Calu3 (cell line): ENCODE results near the gene SOCS6. TPM values are rescaled to one million over a fixed set of nuclear protein-coding genes. Genes with fewer than 3 reads are reported as not detected.
A peak's percentile ranks its signal among the peaks of the same experiment; 100 is the strongest.
"Not testable (repeated sequence)": the region's sequence is repeated elsewhere in the genome, so short reads cannot be mapped to it uniquely, and the experiment has no call there.

Experiments
- BruUV-seq: library from RNA; stranded (reverse); fragments of 400-500 nt; replicated peaks from 2 replicates; lab custom pipeline; 2021; lab: Mats Ljungman, UMichigan
- CTCF ChIA-PET: fragments of 300-600 bp; sonication (Branson Sonifier 250); formaldehyde crosslinking; loops from one replicate; lab custom pipeline; 2022; ENCODE audit warnings: antibody characterized with exemption; lab: Charles Lee
- DNase-seq: peaks from one replicate; pipeline ENCODE4 v3.0.0; 2022
- H3K27ac Mint-ChIP-seq: one replicate; pipeline ENCODE4 v1.8.0; 2022; ENCODE audit warnings: mixed read lengths; ENCODE audit not compliant: unreplicated experiment
- H3K27me3 Mint-ChIP-seq: one replicate; pipeline ENCODE4 v1.8.0; 2022; ENCODE audit warnings: mixed read lengths; ENCODE audit not compliant: unreplicated experiment
- H3K36me3 Mint-ChIP-seq: one replicate; pipeline ENCODE4 v1.8.0; 2022; ENCODE audit warnings: mild to moderate bottlenecking, moderate library complexity, mixed read lengths; ENCODE audit not compliant: insufficient read depth, unreplicated experiment
- H3K4me1 Mint-ChIP-seq: one replicate; pipeline ENCODE4 v1.8.0; 2022; ENCODE audit warnings: mild to moderate bottlenecking, low read depth, mixed read lengths; ENCODE audit not compliant: unreplicated experiment
- H3K4me3 Mint-ChIP-seq: one replicate; pipeline ENCODE4 v1.8.0; 2022; ENCODE audit warnings: mild to moderate bottlenecking, low read depth, moderate library complexity, mixed read lengths; ENCODE audit not compliant: unreplicated experiment
- H3K9me3 Mint-ChIP-seq: one replicate; pipeline ENCODE4 v1.8.0; 2022; ENCODE audit warnings: low read depth, mixed read lengths; ENCODE audit not compliant: unreplicated experiment
- intact Hi-C: fragments of 100-400 bp; cut with micrococcal nuclease; formaldehyde crosslinking; loops from one replicate; pipeline ENCODE4 v1.10.0; 2022; ENCODE audit not compliant: unreplicated experiment
- total RNA-seq: library from RNA; stranded (reverse); gene quantifications from 2 replicates; pipeline ENCODE4 v1.2.3, GENCODE V29; 2022
- TF ChIP-seq, protein P1 (sequence below): fragments of 200-600 bp; IDR thresholded peaks from one replicate; pipeline ENCODE4 v1.8.0; 2022; ENCODE audit warnings: antibody characterized with exemption; ENCODE audit not compliant: unreplicated experiment

Gene SOCS6
- total RNA-seq, 1 experiment from 2014 or later, result 33.0 TPM

GRCh38 chr18:70363861-70364260 lies 75.0 kb downstream of the SOCS6 start:
- Mint-ChIP-seq H3K9me3 (peaks cover 4% of the 10 kb centered on the region), H3K27ac (peak overlapping the region; percentile 65), H3K4me3 (no peak overlapping the region), H3K27me3 (no peaks in the 10 kb centered on the region), H3K4me1 (peaks cover 35% of the 10 kb centered on the region), H3K36me3 (no peaks in the 10 kb centered on the region)
- TF ChIP-seq, protein P1, sequence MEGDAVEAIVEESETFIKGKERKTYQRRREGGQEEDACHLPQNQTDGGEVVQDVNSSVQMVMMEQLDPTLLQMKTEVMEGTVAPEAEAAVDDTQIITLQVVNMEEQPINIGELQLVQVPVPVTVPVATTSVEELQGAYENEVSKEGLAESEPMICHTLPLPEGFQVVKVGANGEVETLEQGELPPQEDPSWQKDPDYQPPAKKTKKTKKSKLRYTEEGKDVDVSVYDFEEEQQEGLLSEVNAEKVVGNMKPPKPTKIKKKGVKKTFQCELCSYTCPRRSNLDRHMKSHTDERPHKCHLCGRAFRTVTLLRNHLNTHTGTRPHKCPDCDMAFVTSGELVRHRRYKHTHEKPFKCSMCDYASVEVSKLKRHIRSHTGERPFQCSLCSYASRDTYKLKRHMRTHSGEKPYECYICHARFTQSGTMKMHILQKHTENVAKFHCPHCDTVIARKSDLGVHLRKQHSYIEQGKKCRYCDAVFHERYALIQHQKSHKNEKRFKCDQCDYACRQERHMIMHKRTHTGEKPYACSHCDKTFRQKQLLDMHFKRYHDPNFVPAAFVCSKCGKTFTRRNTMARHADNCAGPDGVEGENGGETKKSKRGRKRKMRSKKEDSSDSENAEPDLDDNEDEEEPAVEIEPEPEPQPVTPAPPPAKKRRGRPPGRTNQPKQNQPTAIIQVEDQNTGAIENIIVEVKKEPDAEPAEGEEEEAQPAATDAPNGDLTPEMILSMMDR, result no peak
- DNase-seq, result no peak
- CTCF ChIA-PET, result interaction anchor here (0.7 to 0.8 kb wide), 3 partner anchors 9 to 146 kb away, joined by 3 to 5 read pairs (median 4); no protein-coding TSS in a partner anchor
- no TSS peak for BruUV-seq
- intact Hi-C loops, result no loop called here

- no peak overlapping the region for H3K27ac Mint-ChIP-seq
- no TSS peak for BruUV-seq
- CTCF ChIA-PET, result no interaction called here
Measured at GRCh38 chr18:70365361-70365760, 76.5 kb downstream of the SOCS6 start.

DNA sequence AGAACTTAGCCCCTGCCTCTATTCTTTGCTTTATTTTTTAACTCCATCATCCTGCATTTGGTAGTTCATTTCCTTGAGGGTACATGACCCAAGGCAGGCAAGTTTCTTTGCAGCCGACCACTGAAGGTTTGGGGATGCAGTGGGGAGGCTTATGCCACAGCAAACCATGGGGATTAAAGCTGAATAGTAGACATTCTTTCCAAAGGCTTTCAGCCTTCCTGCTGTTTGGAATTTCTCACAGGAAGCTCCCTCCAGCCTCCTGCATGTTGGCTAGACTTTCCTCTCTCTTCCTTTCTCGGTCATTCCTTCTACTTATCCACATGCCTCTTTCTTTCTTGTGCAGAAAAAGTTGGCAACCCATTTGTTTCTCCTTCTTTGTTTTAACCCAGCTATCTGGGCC lies 77.3 kb downstream of the SOCS6 start:
- TF ChIP-seq, protein P1, result no peak
- Mint-ChIP-seq H3K4me3 (no peak overlapping the region), H3K36me3 (no peaks in the 10 kb centered on the region), H3K27ac (no peak overlapping the region), H3K9me3 (peaks cover 4% of the 10 kb centered on the region), H3K27me3 (no peaks in the 10 kb centered on the region), H3K4me1 (peaks cover 38% of the 10 kb centered on the region)
- DNase-seq, result no peak
- CTCF ChIA-PET, result interaction anchor here (0.6 to 0.9 kb wide), 2 partner anchors 8 to 63 kb away, joined by 3 read pairs; no protein-coding TSS in a partner anchor
- intact Hi-C loops, result no loop called here
- no TSS peak for BruUV-seq

More at GRCh38 chr18:70365361-70365760, 76.5 kb downstream of the SOCS6 start:
- DNase-seq, result no peak
- Mint-ChIP-seq H3K9me3 (peaks cover 4% of the 10 kb centered on the region), H3K4me1 (peaks cover 36% of the 10 kb centered on the region), H3K4me3 (no peak overlapping the region), H3K27me3 (no peaks in the 10 kb centered on the region), H3K36me3 (no peaks in the 10 kb centered on the region)
- TF ChIP-seq, protein P1, result no peak
- intact Hi-C loops, result no loop called here

- BruUV-seq, result no TSS peak
- TF ChIP-seq, protein P1, result no peak
- H3K9me3 Mint-ChIP-seq, result peaks cover 4% of the 10 kb centered on the region
- H3K4me3 Mint-ChIP-seq, result no peak overlapping the region
- no peaks in the 10 kb centered on the region for H3K27me3 Mint-ChIP-seq
- DNase-seq, result no peak
- CTCF ChIA-PET, result interaction anchor here (0.6 to 0.9 kb wide), 2 partner anchors 9 to 64 kb away, joined by 3 read pairs; no protein-coding TSS in a partner anchor
- H3K27ac Mint-ChIP-seq, result no peak overlapping the region
- peaks cover 43% of the 10 kb centered on the region for H3K4me1 Mint-ChIP-seq
- intact Hi-C loops, result no loop called here
- no peaks in the 10 kb centered on the region for H3K36me3 Mint-ChIP-seq
Measured at GRCh38 chr18:70366670-70367069, 77.8 kb downstream of the SOCS6 start.

GRCh38 chr18:70367344-70367743 lies 78.5 kb downstream of the SOCS6 start:
- peaks cover 50% of the 10 kb centered on the region for H3K4me1 Mint-ChIP-seq
- H3K4me3 Mint-ChIP-seq, H3K27me3 Mint-ChIP-seq, H3K9me3 Mint-ChIP-seq, DNase-seq, CTCF ChIA-PET, H3K36me3 Mint-ChIP-seq, H3K27ac Mint-ChIP-seq, intact Hi-C loops, BruUV-seq: not testable (repeated sequence)
